Measurements from ENCODE around the gene CACNB4.
A peak's percentile ranks its signal among the peaks of the same experiment; 100 is the strongest.
"Not testable (repeated sequence)": the region's sequence is repeated elsewhere in the genome, so short reads cannot be mapped to it uniquely, and the experiment has no call there.

Gene CACNB4

DNA sequence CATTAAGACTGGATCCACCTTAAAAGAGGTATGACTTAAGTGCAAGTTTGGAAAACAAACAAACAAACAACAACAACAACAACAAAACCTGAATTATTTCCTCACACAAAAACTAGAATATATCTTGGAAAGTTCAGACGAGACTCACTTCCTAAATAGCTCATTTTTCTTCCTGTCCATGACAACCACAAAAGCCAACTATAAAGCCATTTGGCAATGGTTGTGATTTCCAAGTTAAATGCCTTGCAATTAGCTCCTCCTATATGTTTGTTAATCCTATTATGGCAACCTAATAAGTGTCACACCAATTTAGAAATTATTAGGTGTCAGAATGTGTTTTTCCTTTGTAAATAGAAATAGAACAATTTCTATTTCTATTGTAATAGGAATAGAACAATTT, 179.1 kb downstream of the CACNB4 start:
- CTCF ChIA-PET: no interaction called here
- TF ChIP-seq NFRKB (IDR thresholded peaks at IDR 0.05) (no peak), SP1 (IDR thresholded peaks at IDR 0.05) (no peak), ZNF384 (IDR thresholded peaks at IDR 0.05) (no peak), ARNT (IDR thresholded peaks at IDR 0.05) (no peak), BHLHE40 (IDR thresholded peaks at IDR 0.05; ENCODE audit: borderline replicate concordance) (no peak)
- TF ChIP-seq, protein P1, sequence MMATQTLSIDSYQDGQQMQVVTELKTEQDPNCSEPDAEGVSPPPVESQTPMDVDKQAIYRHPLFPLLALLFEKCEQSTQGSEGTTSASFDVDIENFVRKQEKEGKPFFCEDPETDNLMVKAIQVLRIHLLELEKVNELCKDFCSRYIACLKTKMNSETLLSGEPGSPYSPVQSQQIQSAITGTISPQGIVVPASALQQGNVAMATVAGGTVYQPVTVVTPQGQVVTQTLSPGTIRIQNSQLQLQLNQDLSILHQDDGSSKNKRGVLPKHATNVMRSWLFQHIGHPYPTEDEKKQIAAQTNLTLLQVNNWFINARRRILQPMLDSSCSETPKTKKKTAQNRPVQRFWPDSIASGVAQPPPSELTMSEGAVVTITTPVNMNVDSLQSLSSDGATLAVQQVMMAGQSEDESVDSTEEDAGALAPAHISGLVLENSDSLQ (IDR thresholded peaks at IDR 0.05): no peak
- DNase-seq (ENCODE audit: extremely low spot score): no peak
- POLR2A ChIA-PET: no interaction called here

DNA sequence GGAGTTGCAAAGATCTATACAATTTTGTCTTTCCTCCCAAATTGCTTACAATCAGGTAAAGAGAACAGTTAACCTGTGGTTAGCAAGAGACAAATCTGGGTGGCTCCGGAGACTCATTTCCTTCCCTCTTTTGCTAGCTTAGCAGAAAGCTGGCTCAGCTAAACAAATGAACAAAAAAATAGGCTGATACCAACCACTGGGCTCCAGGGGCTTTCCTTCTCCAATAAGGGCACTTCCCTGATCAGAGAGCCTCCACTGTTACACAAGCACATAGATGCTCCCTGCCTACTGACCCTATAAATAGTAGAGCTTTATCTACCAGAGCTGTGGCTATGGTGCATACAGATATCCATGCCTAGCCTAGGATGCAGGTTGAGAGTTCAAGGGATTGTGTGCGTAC, 180.5 kb downstream of the CACNB4 start:
- no peak for DNase-seq (ENCODE audit: extremely low spot score)
- TF ChIP-seq NFRKB (IDR thresholded peaks at IDR 0.05) (no peak), SP1 (IDR thresholded peaks at IDR 0.05) (no peak), ELF4 (IDR thresholded peaks at IDR 0.05) (no peak), FOXA1 (IDR thresholded peaks at IDR 0.05) (no peak), FOXM1 (IDR thresholded peaks at IDR 0.05; ENCODE audit: borderline replicate concordance) (no peak), TARDBP (IDR thresholded peaks at IDR 0.05) (no peak), SUZ12 (IDR thresholded peaks at IDR 0.05) (no peak), LEF1 (IDR thresholded peaks at IDR 0.05; ENCODE audit: borderline replicate concordance) (no peak), FOXK2 (IDR thresholded peaks at IDR 0.05) (no peak), ARNT (IDR thresholded peaks at IDR 0.05) (no peak), ZNF384 (IDR thresholded peaks at IDR 0.05) (no peak), CTBP1 (IDR thresholded peaks at IDR 0.05; ENCODE audit: borderline replicate concordance) (no peak), L3MBTL2 (conservative IDR thresholded peaks at IDR 0.05) (no peak), HDGF (IDR thresholded peaks at IDR 0.05; ENCODE audit: borderline replicate concordance) (no peak), BHLHE40 (IDR thresholded peaks at IDR 0.05; ENCODE audit: borderline replicate concordance) (no peak)
- TF ChIP-seq, protein P1 (IDR thresholded peaks at IDR 0.05): no peak
- ChIA-PET POLR2A (no interaction called here), CTCF (no interaction called here)

DNA sequence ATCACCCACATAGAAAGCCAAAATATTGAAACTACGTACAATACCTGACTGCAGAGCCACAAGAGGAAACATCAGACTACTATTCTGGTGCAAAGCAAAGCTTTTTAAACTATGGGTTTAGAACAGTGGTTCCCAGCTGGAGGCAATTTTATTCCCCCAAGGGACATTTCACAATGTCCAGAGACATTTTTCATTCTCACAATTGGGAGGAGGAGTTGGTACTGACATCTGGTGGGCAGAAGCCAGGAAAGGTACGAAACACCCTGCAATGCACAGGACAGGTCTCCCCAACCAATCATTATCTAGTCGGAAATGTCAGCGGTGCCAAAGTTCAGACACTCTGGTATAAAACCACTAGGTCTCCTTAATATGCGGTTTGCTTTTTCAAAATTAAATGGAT, 182.2 kb downstream of the CACNB4 start:
- TF ChIP-seq LEF1 (IDR thresholded peaks at IDR 0.05; ENCODE audit: borderline replicate concordance): no peak
- TF ChIP-seq FOXM1 (IDR thresholded peaks at IDR 0.05; ENCODE audit: borderline replicate concordance): no peak
- TF ChIP-seq, protein P1 (IDR thresholded peaks at IDR 0.05): peak; percentile 26; the same call in 1 of the 2 replicates
- no peak for DNase-seq (ENCODE audit: extremely low spot score)
- ChIA-PET POLR2A (no interaction called here), CTCF (no interaction called here)

DNA sequence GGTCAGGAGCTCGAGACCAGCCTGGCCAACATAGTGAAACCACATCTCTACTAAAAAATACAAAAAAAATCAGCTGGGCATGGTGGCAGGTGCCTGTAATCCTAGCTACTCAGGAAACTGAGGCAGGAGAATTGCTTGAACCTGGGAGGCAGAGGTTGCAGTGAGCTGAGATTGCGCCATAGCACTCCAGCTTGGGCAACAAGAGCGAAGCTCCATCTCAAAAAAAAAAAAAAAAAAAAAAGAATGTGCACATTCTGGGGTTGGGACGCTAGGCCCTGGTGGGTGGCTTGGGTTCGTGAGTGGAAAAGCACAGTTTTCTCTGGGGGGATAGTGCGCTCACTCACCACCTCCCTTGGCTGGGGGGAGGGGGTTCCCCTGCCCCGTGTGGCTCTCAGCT, 183.2 kb downstream of the CACNB4 start:
- DNase-seq (ENCODE audit: extremely low spot score); POLR2A ChIA-PET: not testable (repeated sequence)
- CTCF ChIA-PET: interaction anchor here (1.0 kb wide), 1 partner anchor 64 kb away, joined by 3 read pairs; no protein-coding TSS in a partner anchor

DNA sequence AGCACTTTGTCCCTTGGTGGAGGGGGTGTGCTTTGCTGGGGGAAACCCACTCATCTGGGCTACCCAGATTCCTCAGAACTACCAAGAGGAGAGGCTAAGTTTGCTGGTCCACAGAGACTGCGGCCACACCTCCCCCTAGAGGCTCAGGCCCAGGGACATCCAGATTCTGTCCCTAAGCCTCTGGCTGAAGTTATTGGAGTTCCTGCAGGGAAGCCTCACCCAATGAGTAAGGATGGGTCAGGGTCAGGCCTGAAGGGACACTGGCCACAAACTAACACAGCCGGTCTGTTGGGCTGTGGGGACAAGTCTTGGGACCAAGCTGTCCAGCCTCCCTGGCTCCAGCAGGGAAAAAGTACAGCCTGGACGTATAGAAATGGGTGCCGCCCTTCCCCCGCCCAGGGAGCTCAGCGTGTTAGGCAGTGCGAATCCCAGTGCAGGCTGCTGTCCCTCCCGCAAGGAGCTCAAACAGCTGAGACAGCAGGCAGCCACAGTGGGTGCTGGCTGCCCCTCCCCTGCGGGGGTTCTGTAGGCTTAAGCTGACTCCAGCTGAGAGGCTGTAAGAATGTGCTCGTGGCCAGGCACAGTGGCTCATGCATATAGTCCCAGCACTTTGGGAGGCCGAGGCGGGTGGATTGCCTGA, 183.7 kb downstream of the CACNB4 start:
- no peak for DNase-seq (ENCODE audit: extremely low spot score)
- ChIA-PET CTCF (interaction anchor here (1.0 kb wide), 1 partner anchor 64 kb away, joined by 3 read pairs; no protein-coding TSS in a partner anchor), POLR2A (no interaction called here)
- no peak for TF ChIP-seq FOXK2 (IDR thresholded peaks at IDR 0.05)
- TF ChIP-seq SUZ12 (IDR thresholded peaks at IDR 0.05): no peak
- no peak for TF ChIP-seq LEF1 (IDR thresholded peaks at IDR 0.05; ENCODE audit: borderline replicate concordance)
- TF ChIP-seq L3MBTL2 (conservative IDR thresholded peaks at IDR 0.05): no peak
- no peak for TF ChIP-seq BHLHE40 (IDR thresholded peaks at IDR 0.05; ENCODE audit: borderline replicate concordance)
- no peak for TF ChIP-seq FOXM1 (IDR thresholded peaks at IDR 0.05; ENCODE audit: borderline replicate concordance)
- no peak for TF ChIP-seq ELF4 (IDR thresholded peaks at IDR 0.05)
- no peak for TF ChIP-seq SP1 (IDR thresholded peaks at IDR 0.05)
- TF ChIP-seq, protein P1 (IDR thresholded peaks at IDR 0.05): no peak
- no peak for TF ChIP-seq CTBP1 (IDR thresholded peaks at IDR 0.05; ENCODE audit: borderline replicate concordance)
- TF ChIP-seq FOXA1 (IDR thresholded peaks at IDR 0.05): no peak
- no peak for TF ChIP-seq ARNT (IDR thresholded peaks at IDR 0.05)
- no peak for TF ChIP-seq TARDBP (IDR thresholded peaks at IDR 0.05)
- TF ChIP-seq ZNF384 (IDR thresholded peaks at IDR 0.05): no peak
- TF ChIP-seq HDGF (IDR thresholded peaks at IDR 0.05; ENCODE audit: borderline replicate concordance): no peak
- no peak for TF ChIP-seq NFRKB (IDR thresholded peaks at IDR 0.05)

DNA sequence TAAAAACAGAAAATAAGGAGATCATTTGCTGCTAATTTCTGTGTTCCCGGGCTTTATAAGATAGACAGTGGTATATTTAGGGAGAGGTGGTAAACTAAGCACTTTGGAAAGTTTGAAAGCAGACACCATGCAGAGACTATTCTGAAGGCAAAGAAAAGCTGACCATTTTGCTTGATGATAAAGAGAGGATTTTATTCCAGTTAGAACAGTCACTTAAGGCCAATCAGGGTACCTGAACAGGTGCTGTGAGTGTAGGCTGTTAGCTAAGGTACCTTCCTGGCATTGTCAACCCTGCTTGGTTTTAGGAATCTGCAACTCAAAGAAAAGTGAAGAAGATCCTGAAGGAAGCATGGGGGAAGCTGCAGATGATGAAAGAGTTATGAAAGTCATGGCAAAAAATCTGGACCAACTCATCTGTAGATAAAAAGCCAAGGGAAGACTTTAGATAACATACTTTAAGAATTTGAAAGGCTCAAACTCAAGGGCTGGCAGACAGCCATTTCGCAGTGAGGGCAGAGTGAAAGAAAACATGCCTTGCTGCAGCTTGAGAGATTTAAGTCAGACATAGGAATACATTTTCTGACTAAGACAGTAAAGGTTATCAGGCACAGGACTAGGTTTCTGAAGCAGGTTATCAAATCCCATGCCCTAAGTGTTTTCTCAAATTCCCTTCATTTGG, 190.5 kb downstream of the CACNB4 start:
- CTCF ChIA-PET: no interaction called here
- POLR2A ChIA-PET: no interaction called here
- no peak for DNase-seq (ENCODE audit: extremely low spot score)
- no peak for TF ChIP-seq HDGF (IDR thresholded peaks at IDR 0.05; ENCODE audit: borderline replicate concordance)
- no peak for TF ChIP-seq SP1 (IDR thresholded peaks at IDR 0.05)
- no peak for TF ChIP-seq LEF1 (IDR thresholded peaks at IDR 0.05; ENCODE audit: borderline replicate concordance)

Data from HEK293T (cell line).